ENCODE results near the gene SPACDR.

The SPACDR gene

DNA sequence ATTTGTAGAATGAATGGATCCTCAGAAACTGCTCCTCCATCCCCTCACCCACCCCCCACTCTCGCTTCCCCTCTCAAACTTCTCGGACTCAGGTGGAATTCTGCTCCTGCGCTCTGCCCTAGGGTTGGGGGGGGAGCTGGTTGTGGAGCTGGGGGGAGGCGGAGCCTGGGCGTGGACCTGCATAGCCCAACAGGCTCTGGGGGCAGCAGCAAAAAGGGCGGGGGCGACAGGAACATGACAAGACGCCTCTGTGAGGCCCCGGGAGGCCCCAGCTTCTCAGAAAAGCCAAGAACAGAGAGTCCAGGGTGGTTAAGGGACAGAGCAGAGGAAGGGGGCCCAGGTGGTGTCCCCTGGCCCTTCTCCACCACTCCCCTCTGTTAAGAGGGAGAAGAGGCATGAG lies 11.5 kb upstream of the SPACDR start:
- Histone ChIP-seq H3K4me1 (ENCODE audit: control insufficient read depth, insufficient read depth, low read length, poor library complexity, severe bottlenecking) (peaks cover 28% of the 10 kb centered on the region), H3K4me3 (ENCODE audit: extremely low read depth, insufficient read depth, low read length, poor library complexity, severe bottlenecking) (peak overlapping the region; percentile 8), H3K36me3 (ENCODE audit: control insufficient read depth, insufficient read depth, low read length) (peaks cover 36% of the 10 kb centered on the region), H3K27ac (ENCODE audit: low read depth, low read length, severe bottlenecking) (no peak overlapping the region), H3K9me3 (ENCODE audit: control insufficient read depth, low read length) (no peaks in the 10 kb centered on the region)
- 42 to 46% methylated on average over 3 to 6 of the region's 9 CpGs for WGBS, 2 experiments (ENCODE audit: insufficient coverage in 2 of 2)

DNA sequence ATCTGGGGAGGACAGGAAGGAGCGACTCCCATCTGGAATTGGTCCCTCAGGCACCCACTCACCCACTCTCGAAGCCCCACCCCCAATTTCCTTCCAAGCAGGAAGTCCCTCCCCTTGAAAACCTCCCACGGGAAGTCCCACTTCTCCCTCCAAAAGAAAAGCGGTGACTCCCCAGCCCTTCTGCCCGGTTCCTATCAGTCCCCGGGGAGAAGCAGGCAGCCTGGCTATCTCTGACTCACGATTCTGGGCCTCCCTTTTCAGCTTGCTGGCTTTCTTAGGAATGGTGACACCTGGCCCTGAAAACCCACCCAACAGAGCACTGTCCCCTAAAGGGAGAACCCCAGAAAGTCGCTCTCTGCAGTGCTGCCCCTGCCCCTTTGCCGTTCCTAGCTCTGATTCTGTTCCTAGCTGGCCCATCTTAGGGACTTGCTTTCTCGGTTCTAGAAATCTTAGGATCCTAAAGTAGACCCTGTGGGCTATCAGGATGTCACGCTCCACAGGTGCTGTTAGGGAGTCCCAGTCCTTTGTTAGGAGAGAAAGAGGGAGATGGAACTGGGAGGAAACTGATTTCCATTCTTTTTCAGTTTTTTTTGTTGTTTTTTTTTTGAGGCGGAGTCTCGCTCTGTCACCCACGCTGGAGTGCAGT lies 8.9 kb upstream of the SPACDR start:
- Histone ChIP-seq H3K4me3 (ENCODE audit: extremely low read depth, insufficient read depth, low read length, poor library complexity, severe bottlenecking) (no peak overlapping the region), H3K27ac (ENCODE audit: low read depth, low read length, severe bottlenecking) (peak overlapping the region; percentile 33), H3K36me3 (ENCODE audit: control insufficient read depth, insufficient read depth, low read length) (peaks cover 44% of the 10 kb centered on the region), H3K9me3 (ENCODE audit: control insufficient read depth, low read length) (no peaks in the 10 kb centered on the region), H3K4me1 (ENCODE audit: control insufficient read depth, insufficient read depth, low read length, poor library complexity, severe bottlenecking) (peaks cover 28% of the 10 kb centered on the region)
- 75 to 86% methylated on average over 8 to 12 of the region's 14 CpGs for WGBS, 2 experiments (ENCODE audit: insufficient coverage in 2 of 2)

DNA sequence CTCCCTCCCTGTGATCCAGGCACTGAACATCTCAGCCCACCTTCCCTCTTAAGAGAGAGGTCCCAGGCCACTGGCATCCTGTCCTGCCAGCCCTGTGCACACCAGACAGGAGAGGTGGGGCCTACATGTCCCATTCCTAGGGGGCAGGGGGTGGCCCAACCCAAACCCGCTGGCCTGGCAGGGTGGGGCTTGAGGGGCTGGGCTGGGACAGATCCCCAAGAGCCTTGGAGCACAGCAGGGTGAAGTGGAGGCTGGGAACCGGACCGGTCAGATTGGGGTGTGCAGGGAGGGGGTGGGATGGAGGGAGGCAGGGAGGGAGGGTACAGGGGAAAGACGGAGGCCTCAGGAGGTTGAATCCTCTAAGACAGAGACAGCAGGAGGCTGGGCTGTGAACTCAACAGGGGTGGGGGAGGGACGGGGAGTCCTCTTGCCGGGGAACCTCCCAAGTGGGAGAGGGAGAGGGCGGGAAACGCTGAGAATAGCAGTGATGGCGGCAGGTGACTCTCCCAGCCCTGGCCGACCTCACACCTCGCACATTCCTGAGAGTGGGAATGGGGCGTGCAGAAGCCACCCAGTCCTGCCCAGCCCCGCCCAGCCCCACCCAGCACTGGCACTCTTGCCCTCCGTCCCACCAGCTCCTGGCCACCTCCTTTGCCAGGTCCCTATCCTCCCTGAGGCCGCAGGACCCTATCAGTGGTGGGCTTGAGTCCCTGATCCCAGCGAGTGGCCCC lies 8.2 kb upstream of the SPACDR start:
- Histone ChIP-seq H3K4me3 (ENCODE audit: extremely low read depth, insufficient read depth, low read length, poor library complexity, severe bottlenecking) (no peak overlapping the region), H3K27ac (ENCODE audit: low read depth, low read length, severe bottlenecking) (peak overlapping the region; percentile 33)
- 71 to 91% methylated on average over 4 to 13 of the region's 16 CpGs for WGBS, 2 experiments (ENCODE audit: insufficient coverage in 2 of 2)

DNA sequence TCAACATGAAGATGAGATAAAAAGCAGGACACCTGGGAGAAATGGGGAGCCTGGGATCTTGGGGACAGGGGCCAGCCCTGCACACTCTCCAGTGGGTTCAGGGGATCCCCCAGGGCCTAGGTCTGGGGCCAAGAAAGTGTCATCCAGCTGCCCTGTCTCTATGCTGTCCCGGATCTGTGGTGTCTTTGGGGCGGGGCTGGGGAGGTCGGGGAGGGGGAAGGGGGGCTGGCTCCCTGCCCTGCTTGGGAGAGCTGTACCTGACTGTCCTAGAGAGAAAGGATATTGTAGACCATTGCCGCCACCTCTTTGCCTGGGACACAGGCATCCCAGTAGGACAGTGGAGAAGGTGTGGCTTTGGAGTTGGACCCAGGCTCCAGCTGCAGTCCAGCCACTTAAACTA lies 7.0 kb upstream of the SPACDR start:
- peaks cover 48% of the 10 kb centered on the region for H3K36me3 ChIP-seq (ENCODE audit: control insufficient read depth, insufficient read depth, low read length)
- H3K4me1 ChIP-seq (ENCODE audit: control insufficient read depth, insufficient read depth, low read length, poor library complexity, severe bottlenecking): peaks cover 14% of the 10 kb centered on the region
- H3K27ac ChIP-seq (ENCODE audit: low read depth, low read length, severe bottlenecking): no peak overlapping the region
- no peaks in the 10 kb centered on the region for H3K9me3 ChIP-seq (ENCODE audit: control insufficient read depth, low read length)
- no peak overlapping the region for H3K4me3 ChIP-seq (ENCODE audit: extremely low read depth, insufficient read depth, low read length, poor library complexity, severe bottlenecking)
- 95 to 100% methylated on average over 1 to 2 of the region's 4 CpGs for WGBS, 2 experiments (ENCODE audit: insufficient coverage in 2 of 2)

More for the DNA sequence above, 8.2 kb upstream of the SPACDR start:
- Histone ChIP-seq H3K4me1 (ENCODE audit: control insufficient read depth, insufficient read depth, low read length, poor library complexity, severe bottlenecking) (peaks cover 23% of the 10 kb centered on the region), H3K36me3 (ENCODE audit: control insufficient read depth, insufficient read depth, low read length) (peaks cover 48% of the 10 kb centered on the region), H3K9me3 (ENCODE audit: control insufficient read depth, low read length) (no peaks in the 10 kb centered on the region)

DNA sequence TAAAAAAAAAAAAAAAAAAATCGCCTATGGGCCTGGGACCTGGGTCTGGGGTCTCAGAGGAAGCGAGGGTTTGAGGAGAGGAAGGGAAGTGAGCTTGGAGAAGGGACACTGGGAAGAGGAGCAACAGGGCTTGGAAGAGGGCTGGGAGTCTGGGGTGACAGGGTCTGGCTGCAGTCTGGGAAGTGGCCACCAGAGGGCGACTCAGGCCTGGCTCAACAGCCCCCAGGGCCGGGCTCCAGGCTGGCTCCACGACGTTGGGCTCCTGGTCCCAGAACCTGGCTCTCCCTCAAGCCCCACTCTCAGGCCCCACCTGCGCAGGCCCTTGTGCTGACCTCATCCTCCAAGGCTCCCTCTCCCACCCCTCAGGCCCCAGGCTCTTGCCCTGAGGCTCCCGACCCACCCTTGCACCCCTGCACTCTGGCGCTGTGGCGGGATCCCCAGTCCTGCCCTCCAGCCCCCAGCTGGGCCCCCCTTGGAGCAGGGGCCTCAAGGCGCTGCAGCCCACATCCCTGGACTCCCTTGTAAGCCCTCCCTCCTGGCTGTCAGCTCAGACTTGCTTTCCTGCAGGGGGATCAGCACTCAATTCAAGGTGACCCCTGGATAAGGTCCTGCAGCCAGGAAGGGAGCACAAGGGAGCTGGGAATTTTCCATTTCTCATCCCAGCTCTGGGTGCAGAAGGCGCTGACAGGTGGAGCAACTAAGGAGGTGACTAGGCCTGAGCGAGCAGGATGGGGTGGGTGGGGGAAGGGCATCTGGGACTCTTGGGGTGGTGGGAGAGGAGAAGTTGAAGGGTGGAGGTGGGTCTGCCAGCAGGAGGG lies 5.4 kb upstream of the SPACDR start:
- peaks cover 13% of the 10 kb centered on the region for H3K4me1 ChIP-seq (ENCODE audit: control insufficient read depth, insufficient read depth, low read length, poor library complexity, severe bottlenecking)
- no peak overlapping the region for H3K27ac ChIP-seq (ENCODE audit: low read depth, low read length, severe bottlenecking)
- 20 to 41% methylated on average over 7 to 12 of the region's 13 CpGs for WGBS, 2 experiments (ENCODE audit: insufficient coverage in 2 of 2)
- no peak overlapping the region for H3K4me3 ChIP-seq (ENCODE audit: extremely low read depth, insufficient read depth, low read length, poor library complexity, severe bottlenecking)
- peaks cover 44% of the 10 kb centered on the region for H3K36me3 ChIP-seq (ENCODE audit: control insufficient read depth, insufficient read depth, low read length)
- H3K9me3 ChIP-seq (ENCODE audit: control insufficient read depth, low read length): no peaks in the 10 kb centered on the region

DNA sequence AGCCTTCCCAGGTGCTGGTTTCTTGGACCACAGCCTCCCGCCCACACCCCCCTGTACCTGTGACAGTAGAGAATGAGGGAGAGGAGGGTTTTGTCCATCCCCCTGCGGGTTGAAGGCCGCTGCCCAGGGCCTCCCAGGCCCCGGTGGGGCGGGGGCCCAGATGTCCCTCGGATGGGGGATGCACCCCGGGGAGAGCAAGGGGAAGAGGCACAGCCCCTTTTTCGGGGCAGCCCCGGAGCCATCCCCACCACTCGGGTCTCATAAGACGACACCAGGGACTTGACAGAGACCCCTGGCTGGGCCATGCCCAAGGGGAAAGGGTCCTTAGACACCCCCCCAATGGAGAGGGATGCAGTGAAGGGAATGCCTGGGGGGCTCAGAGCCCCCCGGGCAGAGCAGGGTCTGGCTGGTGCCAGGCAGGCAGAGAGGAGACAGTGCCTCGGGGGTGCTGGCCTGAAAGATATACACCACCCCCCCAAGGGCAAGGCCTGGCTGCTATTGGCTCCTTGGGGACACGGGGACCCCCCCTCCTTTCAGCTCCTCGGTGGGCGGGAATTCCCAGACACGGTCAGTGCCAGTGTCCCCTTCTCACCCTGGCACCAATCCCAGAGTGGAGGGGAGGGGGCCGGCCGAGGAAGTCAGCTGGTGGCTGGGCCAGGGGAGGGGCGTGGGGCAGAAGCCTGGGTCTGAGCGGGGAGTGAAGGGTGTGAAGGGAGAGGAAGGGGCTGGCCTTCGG lies 3.7 kb upstream of the SPACDR start:
- WGBS, 2 experiments (ENCODE audit: insufficient coverage in 2 of 2): 95 to 96% methylated on average over 10 to 18 of the region's 22 CpGs
- Histone ChIP-seq H3K4me1 (ENCODE audit: control insufficient read depth, insufficient read depth, low read length, poor library complexity, severe bottlenecking) (peaks cover 16% of the 10 kb centered on the region), H3K36me3 (ENCODE audit: control insufficient read depth, insufficient read depth, low read length) (peaks cover 35% of the 10 kb centered on the region), H3K9me3 (ENCODE audit: control insufficient read depth, low read length) (no peaks in the 10 kb centered on the region), H3K27ac (ENCODE audit: low read depth, low read length, severe bottlenecking) (no peak overlapping the region), H3K4me3 (ENCODE audit: extremely low read depth, insufficient read depth, low read length, poor library complexity, severe bottlenecking) (no peak overlapping the region)

DNA sequence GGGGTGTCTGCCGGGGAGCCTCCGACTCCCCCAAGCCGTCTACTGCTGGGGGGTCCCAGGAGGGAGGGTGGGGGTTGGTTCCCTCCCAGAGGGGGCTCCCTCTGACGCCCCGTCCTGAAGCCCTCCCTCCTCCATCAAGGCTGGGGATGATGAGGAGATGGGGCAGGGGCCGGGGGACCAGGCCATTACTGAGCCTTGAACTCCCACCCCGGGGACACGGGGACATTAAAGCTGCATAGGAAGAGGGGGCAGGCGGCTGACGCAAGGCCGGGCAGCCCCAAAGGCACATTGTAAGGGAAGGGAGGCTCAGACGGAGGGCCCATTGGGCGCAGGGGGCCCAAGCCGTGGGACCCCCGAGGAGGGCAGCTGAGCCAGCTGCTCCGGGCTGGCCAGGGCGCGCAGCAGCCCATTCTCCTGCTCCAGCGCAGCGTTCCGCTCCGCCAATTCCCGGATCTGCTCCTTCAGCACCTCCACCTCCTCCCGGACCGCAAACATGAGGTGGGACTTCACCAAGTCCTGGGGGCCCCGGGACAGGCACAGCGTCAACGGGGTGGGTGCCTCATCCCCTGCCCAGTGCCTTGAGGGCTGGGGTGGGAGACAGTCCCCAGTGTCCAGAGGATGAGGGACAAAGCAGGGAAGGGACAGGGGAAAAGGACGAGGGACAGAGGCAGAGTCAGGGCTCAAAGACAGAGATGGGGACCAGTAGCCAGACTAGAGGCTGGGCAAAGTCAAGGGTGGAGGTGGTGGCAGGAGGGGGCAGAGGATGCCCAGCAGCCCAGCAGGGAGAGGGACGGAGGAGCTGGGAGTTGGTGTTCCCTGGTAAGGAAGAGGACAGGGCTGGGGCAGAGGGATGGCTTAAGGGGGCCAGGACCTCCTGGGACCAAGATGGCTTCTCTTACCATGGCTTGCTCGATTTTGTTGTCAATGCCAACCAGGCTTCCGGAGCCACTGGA lies 2.9 kb upstream of the SPACDR start:
- Histone ChIP-seq H3K36me3 (ENCODE audit: control insufficient read depth, insufficient read depth, low read length) (peaks cover 33% of the 10 kb centered on the region), H3K27ac (ENCODE audit: low read depth, low read length, severe bottlenecking) (no peak overlapping the region), H3K9me3 (ENCODE audit: control insufficient read depth, low read length) (no peaks in the 10 kb centered on the region), H3K4me3 (ENCODE audit: extremely low read depth, insufficient read depth, low read length, poor library complexity, severe bottlenecking) (no peak overlapping the region), H3K4me1 (ENCODE audit: control insufficient read depth, insufficient read depth, low read length, poor library complexity, severe bottlenecking) (peaks cover 14% of the 10 kb centered on the region)
- 88 to 93% methylated on average over 14 to 25 of the region's 32 CpGs for WGBS, 2 experiments (ENCODE audit: insufficient coverage in 2 of 2)

DNA sequence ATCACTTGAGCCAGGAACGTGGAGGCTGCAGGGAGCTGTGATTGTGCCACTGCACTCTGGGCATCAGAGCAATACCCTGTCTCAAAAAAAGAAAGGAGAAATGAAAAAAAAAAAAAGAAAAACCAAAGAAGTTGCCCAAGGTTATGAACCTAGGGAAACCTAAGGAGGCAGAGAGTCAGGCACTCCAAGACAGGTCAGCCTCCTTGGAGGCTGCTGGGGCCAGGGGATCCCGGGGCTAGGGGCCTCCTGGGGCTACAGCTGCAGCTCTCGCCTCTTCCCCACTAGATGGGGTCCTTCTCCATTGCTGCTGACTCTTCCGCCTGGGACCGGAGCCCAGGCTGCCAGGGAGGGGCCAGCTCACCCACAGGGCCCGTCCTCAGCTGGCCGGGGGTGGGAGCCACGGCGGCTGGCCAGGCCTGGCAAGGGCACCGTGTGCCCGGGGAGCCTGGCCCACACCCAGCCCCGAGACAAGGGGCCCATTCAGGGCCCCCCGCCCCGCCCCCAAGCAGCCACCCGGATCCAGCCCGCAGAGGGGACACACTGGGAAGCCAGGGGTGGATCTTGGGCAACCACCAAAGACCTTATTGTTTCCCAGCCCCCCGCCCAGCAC lies 1.7 kb upstream of the SPACDR start:
- WGBS, 2 experiments (ENCODE audit: insufficient coverage in 2 of 2): 25 to 26% methylated on average over 11 to 15 of the region's 17 CpGs
- no peak overlapping the region for H3K4me3 ChIP-seq (ENCODE audit: extremely low read depth, insufficient read depth, low read length, poor library complexity, severe bottlenecking)
- H3K27ac ChIP-seq (ENCODE audit: low read depth, low read length, severe bottlenecking): no peak overlapping the region
- peaks cover 26% of the 10 kb centered on the region for H3K36me3 ChIP-seq (ENCODE audit: control insufficient read depth, insufficient read depth, low read length)
- H3K4me1 ChIP-seq (ENCODE audit: control insufficient read depth, insufficient read depth, low read length, poor library complexity, severe bottlenecking): peaks cover 14% of the 10 kb centered on the region
- no peaks in the 10 kb centered on the region for H3K9me3 ChIP-seq (ENCODE audit: control insufficient read depth, low read length)

DNA sequence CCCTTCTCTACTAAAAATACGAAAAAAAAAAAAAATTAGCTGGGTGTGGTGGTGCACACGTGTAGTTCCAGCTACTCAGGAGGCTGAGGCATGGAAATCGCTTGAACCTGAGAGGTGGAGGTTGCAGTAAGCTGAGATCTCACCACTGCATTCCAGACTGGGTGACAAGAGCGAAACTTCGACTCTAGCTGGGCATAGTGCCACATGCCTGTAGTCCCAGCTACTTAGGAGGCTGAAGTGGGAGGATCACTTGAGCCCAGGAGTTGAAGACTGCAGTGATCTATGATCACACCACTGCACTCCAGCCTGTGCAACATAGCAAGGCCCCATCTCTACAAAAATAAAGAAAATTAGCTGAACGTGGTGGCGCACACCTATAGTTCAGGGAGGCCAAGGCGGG lies 1.2 kb upstream of the SPACDR start:
- 83 to 85% methylated on average over 7 of the region's 8 CpGs for WGBS, 2 experiments (ENCODE audit: insufficient coverage in 2 of 2)
- H3K4me1 ChIP-seq (ENCODE audit: control insufficient read depth, insufficient read depth, low read length, poor library complexity, severe bottlenecking): peaks cover 14% of the 10 kb centered on the region
- H3K9me3 ChIP-seq (ENCODE audit: control insufficient read depth, low read length): no peaks in the 10 kb centered on the region
- H3K36me3 ChIP-seq (ENCODE audit: control insufficient read depth, insufficient read depth, low read length): peaks cover 26% of the 10 kb centered on the region
- no peak overlapping the region for H3K4me3 ChIP-seq (ENCODE audit: extremely low read depth, insufficient read depth, low read length, poor library complexity, severe bottlenecking)
- no peak overlapping the region for H3K27ac ChIP-seq (ENCODE audit: low read depth, low read length, severe bottlenecking)

Measured in mesodermal cell (in vitro differentiated cells).